COLO829 (cell line): ENCODE data around the gene MRPS6.

Source experiments
- DNase-seq: peaks from one replicate; pipeline ENCODE4 v3.0.0; 2012; ENCODE audit warnings: low spot score

MRPS6 gene

DNA sequence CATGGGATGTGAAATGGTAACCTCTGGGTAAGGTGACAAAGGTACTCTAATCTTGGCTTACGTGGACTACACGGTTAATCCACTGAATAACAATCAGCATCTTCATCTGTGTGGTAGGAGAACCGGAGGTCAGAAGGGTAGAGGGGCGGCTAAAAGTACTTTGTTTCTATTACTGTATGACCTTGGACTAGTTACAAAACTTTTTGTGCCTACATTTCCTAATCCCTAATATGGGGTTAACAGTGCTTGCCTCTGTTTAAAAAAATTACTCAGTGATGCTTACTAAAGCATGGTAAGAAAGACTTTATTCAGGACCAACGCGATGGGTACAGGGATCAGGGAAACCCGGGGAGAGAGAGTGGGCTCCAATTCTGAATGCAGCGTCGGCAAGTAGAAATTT lies 1.7 kb upstream of the MRPS6 start:
- DNase-seq: no peak

DNA sequence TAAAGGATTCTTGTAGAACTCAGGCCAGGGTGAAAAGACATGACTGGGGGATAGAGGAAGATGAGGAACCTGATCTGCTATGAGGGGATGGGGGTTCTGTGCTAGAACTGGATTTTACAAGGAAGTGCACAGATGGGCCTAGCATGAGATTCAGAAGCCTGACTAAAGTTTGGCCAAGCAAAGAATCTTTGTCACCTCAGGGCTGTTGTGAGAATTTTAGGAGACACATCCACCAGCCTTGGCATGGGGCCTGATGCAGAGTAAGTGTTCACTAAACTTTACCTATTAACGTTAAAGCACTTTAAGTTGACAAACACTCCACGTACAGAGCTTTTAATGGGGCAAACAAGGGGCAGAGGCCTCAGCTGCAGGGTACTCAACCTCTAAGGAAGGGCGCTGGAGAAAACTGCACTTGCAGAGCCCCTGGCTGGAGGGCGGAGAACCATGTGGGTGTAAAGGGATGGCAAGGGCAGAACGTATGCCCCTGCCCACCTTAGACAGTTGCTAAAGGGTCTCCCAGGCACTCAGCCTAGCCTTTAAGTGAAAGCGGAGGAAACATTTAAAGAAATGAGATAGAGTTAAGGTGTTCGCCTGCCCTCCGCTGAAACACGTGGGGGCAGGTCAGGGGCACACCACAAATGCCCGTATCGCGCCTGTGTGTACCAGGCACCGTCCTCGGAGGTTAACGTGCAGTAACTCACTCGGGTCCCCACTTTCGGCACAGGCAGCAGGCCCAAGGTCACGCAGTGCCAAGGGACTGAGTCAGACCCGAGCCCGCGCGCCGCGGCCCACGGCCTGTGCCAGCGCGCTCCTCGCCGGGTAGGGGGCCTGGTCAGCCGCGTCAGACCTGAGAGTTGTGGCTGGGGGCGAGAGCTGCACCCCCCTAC lies 990 bp upstream of the MRPS6 start:
- no peak for DNase-seq

DNA sequence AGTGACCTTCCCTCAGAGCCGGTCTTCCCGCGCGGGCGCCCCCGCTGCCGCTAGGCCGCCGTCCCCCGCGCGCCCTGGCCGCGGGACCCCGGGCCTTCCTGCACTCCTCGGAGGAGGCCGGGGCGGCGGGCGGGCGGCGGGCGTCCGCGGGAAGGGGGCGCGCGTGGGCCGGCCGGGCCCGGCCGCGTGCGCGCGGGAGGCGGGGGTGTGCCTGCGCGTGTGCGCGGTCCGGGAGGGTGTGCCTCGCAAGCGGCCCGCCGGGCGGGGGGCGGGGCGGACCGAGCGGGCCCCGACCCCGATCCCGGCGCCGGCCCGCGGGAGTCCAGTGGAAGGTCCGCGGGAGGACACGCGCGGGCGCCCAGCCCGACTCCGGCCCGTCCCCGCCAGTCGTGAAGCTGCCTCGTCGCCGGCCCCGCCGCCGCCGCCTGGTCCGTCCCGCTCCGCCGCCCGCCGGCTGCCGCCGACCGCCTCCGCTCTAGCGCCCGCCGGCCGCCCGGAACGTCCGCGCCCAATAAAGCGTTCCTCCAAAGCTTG lies 438 bp downstream of the MRPS6 start:
- no peak for DNase-seq

DNA sequence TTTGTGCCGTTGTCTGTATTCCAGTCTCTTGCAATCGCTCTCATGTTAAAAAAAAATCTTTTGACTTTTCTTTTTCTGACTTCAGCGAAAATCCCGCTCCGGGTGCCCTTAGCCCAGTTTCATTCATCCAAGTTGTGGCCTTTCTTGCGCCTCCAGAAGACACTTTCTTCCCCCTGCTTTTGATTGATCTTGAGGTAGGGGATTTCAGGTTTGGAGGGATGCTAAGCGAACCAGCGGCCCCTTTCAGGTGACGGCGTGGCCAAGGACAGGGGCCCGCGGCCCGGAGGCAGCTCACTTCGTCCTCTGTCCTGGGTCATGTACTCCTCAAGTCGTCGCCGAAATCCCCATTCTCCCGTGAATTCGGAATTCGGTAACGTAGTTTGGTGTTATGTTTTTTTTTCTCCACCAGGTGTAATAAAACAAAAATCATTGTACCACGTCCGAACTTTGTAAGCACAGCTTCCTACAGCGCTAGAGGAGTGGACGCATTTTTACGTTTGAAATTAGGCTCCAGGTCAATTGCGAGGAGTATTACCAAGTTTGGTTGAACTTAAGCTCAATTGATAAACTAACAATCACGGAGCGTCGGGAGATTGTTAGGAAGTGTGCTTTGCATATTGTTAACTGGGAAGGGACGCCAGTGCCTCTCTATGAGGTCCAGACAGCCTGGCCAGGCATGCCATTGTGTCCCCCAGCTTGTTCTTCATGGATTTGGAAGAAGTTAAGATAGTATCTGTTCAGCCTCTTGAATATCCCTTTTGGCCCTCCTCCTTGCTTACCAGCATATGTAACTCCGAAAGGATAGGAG lies 1.1 kb downstream of the MRPS6 start:
- no peak for DNase-seq

DNA sequence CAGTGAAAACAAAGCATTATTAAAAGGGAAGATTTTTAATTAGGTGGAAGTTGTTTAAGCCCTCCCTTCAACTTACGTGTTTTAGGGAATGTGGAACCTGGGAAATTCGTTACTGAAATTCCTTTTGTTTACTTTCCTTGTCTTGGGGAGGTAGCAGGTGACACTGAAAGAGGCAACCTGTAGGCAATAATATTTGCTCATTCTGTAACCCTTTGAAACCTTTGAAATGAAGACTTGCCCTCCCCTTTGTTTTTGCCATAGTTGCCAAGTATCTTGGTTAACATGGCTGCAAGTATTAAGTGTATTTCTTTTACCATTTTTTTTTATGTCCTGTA lies 1.7 kb downstream of the MRPS6 start:
- no peak for DNase-seq

DNA sequence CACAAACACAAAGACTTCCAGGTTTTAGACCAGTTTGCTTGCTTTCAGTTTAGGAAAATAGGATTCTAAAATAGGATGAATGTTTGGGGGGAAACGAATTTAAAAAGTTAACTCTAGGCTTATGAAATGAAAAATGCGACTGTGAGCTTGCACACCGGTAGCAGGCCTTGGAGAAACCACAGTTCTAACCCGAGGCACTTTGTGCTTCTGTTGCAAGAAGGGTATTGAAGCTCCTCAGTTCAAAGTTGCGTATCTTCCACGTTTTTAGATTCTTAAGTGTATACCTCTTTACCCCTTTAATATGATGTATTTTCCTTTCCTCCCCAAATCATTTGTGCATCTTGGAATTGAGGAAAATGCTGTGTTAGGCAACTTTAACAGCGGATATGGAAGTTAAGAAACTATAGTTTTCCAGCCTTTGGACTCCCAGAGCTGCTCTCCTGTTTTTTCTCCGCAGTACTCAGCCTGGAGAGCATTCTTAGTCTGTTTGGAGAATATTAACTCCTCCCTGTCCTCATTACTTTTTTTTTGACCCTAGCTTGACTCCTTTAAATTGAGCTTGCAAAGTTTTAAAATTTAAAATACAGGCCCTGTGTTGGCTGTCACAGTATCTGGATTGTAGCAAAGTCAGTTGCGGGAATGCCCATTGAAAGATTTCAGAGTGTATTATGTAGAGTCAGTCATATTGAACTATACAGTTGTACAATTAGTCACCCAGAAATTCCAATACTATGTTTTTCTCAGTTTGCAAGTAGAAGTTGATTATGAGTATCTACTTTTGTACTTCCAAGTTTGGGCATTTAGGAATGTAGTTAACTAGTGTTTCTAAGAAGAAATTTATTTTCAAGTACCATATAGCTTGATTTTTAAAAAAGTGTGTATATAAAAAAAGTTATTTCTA lies 2.6 kb downstream of the MRPS6 start:
- DNase-seq: no peak

DNA sequence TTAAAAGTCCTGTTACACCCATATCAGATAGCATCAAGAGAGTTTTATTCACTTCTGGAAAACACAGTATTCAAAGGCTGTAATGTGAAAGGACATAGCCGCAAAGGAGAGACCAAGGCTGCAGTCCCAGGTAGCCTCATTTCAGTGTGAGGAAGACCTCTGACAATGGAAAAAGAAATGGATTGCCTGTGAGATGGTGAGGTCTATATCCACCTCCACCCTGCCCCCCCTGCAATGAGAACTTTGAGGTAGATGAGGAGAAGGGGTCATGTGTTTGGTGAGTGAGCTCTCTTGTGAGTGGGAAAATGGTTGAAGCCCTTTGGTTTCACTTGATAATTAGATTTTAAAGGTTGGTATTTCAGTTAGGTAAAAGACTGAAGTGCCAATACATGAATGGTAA lies 3.5 kb downstream of the MRPS6 start:
- no peak for DNase-seq

DNA sequence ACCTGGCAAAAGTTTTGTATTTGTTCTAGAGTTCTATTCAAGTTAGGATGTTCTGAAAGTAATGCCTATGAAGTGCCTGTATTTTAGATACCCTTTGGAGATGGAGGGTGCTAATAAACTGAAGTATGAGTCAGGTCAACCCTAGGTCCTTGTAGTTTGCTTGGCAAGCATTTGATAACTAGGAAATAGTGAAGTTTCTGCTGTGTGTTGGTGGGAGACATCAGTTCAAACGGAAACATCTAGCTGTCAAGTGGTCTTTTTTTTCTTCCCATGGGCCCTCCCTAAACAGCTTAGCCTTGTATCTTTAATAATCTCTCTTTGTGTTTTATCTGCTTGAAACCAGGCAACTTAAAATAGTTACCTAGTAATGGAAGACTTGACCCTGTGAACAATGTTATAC lies 4.5 kb downstream of the MRPS6 start:
- no peak for DNase-seq

DNA sequence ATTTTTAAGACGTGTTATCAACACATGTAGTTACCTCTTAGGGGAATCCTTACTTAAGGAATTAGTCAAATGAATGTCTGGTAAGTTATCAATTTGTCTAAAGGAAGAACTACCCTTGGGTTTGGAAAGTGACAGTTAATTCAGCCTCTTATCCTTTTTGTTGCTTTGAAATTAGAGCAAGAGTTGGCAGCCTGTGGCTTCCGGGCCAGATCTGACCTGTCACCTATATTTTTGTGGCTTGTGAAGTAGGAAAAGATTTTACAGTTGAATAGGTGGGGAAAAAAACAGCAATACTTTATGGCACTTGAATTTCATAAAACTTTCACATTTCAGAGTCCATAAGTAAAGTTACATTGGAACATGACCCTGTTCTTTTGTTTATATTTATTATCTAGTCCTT lies 5.5 kb downstream of the MRPS6 start:
- DNase-seq: no peak

DNA sequence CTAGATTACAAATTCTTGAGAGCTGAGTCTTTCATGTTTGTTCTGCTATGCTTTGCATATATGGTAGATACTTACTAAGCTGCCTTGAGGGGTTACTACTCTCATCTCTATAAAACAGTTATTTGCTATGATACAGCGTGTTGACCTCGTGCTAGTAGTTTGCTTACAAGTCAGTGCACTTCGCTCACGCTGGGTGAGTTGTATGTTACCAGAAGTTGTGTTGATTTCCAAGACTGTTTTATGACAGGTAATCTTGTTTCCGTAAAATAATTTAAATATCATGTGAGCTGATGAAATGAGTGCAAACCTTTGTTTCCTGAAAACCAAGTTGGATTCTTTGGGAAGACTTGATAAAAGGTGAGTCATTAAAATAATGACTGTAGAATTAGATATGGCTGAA lies 7.3 kb downstream of the MRPS6 start:
- DNase-seq: no peak

DNA sequence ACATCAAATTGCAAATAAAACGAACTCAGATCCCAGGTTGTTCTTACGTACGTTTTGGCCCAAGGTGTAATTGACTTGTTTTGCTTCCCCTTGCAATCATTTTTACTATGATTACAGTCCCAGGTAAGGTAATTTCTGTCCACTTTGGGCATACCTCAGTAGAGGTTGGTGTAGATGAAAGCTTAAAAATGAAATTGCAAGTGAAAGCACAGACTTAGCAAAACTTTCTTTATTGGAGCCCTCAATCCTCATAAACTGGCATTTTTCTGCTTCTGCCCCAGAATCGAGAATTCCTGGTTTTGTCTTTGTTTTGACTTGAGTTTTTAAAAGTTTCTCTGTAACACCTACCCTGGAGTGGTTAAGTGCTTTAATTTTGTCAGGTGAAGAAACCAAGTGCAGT lies 9.4 kb downstream of the MRPS6 start:
- DNase-seq: no peak

DNA sequence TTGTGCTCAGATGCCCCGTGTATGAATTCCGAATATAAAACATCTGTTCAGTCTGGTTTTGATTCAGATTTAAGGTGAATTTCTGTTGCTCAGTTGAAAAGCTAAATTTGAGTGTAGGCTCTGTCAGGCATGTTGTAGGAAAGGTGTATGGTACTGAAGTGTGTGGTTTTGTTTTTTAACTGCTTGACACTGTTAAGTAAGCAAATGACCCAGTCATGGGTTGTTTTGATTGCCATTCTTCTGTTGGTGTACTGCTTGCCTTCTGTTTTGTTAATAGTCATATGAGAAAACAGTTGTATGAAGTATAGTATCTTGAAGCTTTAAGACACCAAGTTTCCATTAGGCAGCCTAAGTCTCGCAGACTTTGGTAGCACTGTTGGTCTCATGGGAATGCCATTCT lies 10.0 kb downstream of the MRPS6 start:
- DNase-seq: no peak

DNA sequence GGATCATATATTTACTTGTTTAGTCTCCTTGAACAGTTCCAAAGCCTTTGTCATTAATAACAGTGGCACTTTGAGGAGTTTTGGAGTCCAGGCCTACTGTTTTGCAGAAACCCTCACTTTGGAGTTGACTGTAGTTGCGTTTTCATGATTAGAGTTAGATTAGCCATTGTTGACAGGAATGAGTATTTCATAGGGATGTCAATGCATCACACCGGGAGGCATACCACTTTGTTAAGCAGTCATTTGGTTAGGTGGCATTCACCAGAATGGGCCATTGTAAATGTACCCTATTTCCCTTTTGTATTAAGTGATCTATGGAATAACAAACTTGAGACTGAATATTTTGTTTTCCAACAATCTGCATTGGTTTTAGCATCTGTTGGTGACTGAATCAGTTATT lies 11.8 kb downstream of the MRPS6 start:
- no peak for DNase-seq

DNA sequence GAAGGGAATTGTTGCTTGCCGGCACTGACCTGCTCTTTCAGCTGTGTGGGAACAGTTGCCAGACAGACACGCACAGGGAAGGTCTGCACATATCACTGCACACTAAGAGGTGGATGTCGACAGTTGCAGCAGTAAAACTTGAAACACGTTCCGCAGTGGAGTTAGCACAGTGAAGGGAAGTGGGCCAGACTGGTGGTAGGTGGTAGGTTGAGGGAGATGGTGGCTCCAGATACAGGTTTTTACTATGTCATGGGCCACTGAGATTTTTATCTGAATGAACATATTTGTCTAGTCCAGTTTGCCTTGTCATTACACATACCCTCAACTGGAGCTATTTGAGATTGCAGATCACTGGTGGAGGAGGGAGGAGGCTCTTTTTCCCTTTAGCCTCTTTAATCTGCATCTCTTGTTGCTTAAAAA lies 13.5 kb downstream of the MRPS6 start:
- DNase-seq: no peak

DNA sequence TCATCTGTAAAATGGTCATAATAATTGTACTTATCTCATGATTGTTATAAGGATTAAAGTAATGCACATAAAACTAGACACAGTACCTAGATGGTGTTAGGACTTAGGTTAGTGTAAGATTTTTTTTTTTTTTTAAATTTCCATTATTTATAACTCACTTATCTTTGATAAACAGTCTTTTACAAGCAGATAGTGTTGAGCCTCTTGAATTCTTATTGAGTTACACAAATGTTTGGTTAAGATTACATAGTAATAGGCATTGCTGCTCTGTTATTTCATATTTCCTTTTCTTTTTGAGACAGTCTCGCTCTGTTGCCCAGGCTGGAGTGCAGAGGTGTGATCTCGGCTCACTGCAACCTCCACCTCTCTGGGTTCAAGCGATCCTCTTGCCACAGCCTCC lies 15.4 kb downstream of the MRPS6 start:
- no peak for DNase-seq

DNA sequence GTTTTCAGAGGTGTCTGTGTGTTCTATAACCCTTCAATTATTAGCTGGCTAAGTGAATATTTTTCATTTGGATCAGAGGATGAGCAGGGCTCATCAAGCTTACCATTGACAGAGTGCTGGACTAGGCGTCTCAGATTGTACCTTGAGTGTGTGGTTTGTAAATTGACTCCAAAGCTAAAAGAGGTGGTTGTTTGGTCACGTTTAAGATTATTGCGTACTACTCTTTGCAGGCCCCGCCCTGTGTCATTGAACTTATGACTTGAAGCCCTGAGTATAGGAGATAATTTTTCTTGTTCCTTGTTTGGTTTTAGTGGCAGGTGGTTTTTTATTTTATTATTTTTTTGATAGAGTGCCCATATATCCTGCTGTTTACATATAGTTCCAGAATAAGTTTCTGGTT lies 17.7 kb downstream of the MRPS6 start:
- DNase-seq: no peak

DNA sequence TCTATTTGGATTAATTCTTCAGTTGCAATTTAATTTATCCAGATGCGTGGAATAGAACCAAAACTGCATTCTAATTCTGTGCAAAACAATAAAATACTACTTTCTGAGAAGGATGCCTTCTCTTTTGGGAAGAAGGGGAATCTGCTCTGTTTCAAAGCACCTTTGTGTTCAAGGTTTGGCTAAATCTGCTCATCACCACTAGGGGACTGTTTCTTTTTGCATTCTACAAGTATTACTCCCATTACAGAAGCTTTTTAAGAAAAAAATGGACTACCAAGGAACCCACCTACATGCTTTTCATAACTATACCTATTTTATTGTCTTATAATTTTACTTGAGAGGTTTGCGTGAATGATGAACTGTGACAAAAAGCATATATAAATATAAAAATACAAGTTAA lies 18.2 kb downstream of the MRPS6 start:
- DNase-seq: no peak

DNA sequence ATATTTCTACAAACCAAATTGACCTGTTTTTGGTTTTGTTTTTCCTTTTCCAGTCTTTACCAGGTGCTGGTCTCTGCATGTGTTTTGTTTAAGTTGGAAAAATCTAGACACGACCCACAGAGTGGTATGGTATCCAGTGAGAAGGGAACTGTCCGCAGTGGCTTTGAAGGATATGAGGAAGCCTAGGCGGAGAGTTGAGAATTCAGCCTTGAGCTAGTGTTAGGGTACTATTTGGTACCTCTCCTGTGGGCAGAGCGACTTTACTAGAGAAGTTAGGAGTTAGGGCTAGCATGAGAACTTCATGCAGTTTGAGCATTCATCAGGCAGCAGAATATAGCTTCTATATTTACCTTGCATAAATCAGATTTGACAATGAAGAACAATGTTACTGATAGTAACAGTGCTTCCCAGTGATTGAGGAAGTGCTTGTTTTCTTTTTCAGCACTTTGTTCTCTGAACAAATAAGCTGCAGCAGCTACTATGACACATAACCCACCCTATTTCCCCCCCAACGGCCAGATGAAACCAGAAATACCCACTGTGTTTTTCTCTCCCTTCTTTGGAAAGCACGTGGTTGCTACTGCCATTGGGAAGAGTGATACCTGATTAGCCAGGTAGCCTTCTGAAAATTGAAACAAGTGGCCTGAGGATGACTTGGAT lies 19.0 kb downstream of the MRPS6 start:
- DNase-seq: no peak

DNA sequence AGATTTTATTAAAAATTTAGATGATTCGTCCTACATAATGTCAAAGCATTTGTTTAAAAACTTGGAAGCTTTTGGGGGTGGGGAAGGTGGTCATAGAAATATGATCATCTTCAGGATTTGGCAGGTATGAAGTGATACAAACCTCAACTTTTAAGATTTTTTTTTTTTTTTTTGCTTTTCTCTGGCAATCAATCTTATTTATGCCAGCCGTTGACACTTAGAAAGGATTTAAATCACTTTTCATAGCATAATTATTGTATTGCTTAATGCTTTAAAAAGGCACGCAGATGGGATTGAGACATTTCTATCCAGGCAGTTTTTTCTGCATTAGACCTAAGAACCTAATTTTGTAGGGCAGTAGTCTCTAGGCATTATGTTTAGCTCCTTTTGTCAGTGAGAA lies 19.7 kb downstream of the MRPS6 start:
- DNase-seq: no peak

DNA sequence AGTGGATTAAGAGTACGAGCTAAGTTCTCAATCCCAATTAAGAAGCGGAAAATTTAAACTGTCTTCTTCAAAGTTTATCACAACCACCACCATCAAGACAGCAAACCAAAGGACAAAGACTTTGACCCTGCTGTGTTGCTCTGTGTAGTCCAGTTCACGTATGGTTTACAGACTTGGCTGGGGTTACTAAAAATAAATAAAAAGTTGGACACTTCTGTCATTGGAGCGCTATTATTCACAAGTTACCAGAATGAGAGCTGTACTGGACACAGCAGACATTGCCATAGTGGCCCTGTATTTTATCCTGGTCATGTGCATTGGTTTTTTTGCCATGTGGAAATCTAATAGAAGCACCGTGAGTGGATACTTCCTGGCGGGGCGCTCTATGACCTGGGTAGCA lies 21.6 kb downstream of the MRPS6 start:
- DNase-seq: no peak

DNA sequence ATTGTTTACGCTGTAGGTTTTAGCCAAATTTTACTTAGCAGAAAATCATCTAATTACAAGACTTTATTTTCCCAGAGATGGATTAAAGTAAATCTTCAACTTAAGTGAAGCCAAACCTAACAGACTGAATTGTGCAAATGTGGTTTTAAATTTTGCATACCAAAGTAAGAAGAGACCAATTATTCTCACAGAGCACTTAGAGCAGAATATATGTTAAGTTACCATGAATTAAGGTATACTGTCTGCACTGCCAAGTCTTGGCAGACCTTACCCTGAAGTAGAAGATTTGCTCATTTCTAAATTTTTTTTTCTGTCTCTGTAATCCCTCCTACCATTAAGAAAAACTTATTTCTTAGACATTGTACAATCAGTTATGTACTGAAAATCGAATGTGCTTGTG lies 24.1 kb downstream of the MRPS6 start:
- no peak for DNase-seq

DNA sequence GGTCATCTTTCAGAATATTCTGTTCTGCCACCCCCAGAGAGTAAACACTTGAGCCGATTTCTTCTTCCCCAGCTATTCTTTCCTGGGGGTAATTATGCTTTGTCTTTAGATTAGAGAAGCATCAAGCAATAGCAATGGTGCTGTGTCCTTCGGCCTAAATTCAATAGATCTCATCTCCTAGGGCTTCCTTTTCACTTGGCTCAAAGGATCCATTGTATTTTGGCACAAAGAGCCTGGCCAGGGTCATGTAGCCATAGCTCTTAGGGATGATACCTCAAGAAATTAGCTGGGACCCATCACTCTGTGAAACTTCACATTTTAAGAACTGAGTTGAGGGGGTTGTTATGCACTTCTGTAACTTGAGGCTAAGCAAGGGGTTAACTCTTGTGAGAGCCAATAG lies 27.0 kb downstream of the MRPS6 start:
- DNase-seq: no peak
